IPS-NIHi7 (cell line): ENCODE data around the gene ADNP2.

Experiments used
- DNase-seq: peaks from one replicate; pipeline ENCODE4 v3.0.0; 2012; ENCODE audit warnings: mixed read lengths; ENCODE audit errors: extremely low spot score

The ADNP2 gene

DNA sequence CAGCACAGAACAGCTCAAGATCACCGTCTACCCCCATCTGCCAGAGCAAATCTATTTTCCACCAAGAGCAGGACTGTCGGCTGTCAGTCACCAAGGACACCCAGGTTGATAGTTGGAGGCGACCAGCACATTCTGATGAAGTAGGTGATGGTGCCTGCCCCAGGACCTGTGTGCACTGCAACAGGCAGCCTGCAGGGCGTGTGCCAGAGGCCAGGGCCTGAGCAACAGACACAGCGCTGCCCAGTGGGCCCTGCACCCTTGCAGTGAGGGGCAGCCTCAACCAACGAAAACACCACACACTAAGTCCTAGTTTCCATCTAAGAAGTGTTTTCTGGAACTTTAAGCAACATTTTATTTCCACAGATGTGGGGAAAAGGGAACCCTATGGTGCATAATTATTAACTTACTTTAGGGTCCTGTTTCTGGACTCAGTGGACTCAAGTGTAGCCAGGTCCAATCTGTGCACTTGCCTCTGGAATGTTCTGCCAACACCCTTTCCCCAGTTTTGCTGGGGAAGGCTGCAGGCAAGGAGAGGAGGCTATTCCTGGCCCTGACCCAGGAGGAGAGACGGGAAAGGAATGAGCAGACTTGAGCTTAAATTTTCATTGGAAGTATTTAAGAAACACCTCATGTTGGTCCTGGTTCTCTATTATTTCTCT lies 61.5 kb downstream of the ADNP2 start:
- no peak for DNase-seq

DNA sequence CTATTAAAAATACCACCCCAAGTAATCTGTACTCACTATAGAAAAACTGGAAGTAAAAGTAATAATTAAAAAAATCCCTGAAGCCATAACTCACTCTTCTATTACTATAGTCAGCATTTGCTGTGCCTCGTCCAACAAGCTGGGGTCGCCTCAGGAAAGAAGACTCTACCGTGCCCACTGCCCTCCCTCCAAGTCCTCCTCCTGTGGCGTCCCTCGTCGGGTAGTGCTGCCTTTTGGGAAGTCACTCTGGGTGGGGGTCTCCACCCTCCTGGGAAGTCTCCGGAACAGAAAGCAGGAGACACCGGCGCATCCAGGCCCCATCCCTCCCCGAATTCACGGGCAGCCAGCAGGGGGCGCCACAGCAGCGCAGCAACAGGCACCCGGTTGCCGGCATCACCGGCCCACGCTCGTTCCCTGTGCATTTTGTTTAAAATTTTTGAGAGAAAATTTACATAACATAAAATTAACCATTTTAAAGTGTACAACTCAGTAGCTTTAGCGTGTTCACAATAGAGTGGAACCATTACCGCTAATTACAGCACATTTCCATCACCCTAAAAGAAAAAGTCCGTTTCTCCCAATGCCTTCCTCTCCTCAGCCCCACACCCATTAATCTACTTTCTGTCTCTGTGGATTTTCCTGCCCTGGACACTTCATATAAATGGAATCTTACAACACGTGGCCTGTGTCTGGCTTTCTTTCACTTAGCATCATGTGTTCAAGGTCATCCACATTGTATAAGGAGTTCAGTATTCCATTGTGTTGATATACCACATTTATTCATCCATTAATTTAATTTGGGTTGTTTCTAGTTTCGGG lies 62.2 kb downstream of the ADNP2 start:
- peak; percentile 91 for DNase-seq

DNA sequence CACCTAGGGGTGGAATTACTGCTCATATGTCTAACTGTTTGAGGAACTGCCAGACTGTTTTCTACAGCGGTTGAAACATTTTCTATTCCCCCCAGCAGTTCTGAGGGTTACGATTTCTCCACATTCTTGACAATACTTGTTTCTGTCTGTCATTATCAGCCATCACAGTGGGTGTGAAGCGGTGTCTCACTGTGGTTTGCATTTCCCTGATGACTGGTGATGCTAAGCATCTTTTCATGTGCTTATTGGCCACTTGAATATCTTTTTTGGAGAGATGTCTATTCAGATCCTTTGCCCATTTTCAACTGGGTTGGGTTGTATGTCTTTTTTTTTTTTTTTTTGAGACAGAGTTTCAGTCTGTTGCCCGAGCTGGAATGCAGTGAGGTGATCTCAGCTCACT lies 63.0 kb downstream of the ADNP2 start:
- no peak for DNase-seq

DNA sequence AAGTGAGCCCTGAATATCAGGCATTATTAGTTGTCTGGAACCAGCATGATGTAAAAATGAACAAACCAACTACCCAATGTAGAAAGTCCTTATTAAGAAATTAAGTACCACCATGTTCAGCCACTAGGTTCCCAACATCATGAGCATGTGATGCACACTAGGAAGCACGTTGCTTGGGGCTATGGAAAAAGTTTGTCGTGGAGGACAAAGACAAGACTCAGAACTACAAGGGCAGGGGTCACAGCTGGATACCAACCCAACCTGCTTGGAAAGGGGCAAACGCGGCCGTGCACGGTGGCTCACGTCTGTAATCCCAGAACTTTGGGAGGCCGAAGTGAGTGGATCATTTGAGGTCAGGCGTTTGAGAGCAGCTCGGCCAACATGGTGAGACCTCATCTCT lies 64.0 kb downstream of the ADNP2 start:
- DNase-seq, result no peak

DNA sequence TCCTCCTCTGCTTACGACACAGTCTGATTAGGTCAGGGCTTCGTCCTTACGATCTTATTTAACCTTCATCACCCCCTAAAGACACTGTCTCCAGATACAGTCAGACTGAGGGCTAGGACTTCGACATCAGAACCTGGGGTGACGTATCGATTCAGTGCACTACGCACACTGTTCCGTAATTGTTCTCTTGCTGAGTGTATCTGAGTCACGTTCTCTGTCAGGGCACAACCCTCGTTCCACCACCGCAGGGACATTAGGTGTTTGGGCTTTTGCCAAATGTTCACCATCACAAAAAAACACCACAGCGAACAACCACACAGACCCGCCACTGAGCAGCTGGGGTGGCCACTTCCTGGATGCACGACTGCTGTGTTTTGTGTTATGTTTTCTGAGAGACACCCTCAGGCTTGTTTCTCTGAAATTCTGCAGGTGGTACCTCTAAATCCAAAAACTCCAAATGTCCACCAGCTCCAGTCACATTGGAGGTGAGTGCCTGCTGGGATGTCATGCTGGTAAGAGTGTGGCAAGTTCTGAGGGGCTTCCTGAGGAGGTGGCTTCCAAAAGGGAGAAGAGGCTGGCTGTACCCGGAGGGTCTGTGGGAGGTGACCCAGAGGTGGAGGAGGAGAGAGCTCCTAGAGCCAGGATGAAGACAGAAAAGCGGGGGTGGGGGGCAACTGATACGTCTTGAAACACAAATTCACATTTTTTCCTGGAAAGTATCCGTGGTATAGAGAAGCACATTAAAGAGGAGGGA lies 66.6 kb downstream of the ADNP2 start:
- DNase-seq, result no peak

DNA sequence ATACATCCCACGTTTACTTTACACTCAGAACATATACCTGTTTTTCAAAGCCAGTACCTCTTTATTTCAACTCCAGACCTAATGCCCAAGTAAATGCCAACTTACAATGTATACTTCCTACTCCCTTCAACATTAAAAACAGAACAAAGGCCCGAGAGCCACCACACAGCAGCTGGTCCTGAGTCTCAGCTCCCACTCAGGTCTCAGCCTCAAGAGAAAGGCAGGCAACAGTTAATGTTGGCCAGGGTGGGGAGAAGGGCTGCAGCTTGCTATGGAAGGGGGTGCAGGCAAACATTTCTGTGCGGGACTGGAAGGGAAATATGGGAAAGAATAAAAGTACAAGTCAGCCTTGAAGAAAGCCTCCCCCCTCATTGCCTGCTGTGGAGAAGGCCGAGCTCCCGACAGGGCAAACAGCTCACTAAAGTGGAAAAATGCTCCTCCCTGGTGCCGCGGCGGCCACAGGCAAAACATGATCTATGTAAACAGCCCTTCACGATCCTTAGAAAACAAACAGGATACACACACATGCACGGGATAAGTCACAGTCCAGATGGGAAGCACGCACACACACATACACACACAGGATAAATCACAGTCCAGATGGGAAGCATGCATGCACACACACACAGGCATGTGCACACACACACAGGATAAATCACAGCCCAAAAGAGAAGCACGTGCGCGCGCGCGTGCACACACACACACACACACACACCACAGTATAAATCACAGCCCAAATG lies 67.4 kb downstream of the ADNP2 start:
- DNase-seq, result no peak

DNA sequence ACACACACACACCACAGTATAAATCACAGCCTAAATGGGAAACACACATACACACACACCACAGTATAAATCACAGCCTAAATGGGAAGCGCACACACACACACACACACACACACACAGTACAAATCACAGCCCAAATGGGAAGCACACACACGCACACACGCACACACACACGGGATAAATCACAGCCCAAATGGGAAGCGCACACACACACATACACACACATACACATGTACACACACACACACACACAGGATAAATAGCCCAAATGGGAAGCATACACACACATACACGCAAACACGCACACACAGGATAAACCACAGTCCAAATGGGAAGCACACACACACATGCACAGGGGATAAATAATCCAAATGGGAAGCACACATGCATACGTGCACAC lies 68.1 kb downstream of the ADNP2 start:
- DNase-seq, result no peak

DNA sequence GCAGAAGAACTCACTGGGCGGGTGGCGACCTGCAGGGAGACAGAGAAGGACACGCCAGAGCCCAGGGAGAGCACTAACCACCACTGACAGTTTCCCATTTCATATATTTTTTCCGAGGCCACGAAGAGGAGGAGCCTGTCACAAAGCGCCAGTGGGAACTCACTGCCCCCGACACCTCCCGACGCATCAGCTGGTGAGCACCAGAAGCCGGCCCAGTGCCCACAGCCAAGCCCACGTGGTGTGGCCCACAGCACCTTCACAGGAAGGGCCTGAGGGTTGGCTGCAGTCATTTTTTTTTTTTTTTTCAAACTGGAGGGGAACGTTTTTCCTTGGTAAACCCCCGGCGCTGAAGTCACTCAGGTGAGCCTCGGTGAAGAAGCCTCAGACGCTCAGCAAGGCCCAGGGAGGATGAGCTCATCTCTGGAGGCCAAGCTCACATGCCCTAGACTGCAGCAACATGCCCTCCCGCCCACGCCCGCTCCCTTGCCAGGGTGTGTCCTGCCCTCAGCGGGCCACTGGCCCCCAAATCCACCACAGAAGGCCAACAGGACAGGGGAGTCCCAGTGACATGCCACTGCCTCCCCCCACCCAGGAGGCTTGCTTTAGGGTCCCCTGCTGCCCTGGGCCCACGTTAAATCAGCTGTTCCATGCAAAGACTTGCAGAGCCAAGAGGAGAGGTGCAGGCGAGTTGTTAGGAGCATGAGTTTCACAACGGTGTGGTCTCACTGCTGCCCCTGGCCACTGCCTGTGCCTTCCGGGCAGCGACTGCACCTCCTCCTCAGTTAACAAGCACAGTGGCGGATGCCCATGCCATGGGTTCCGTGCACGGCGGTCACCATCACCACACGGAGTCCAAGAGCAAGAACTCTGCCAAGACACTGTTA lies 70.1 kb downstream of the ADNP2 start:
- no peak for DNase-seq

DNA sequence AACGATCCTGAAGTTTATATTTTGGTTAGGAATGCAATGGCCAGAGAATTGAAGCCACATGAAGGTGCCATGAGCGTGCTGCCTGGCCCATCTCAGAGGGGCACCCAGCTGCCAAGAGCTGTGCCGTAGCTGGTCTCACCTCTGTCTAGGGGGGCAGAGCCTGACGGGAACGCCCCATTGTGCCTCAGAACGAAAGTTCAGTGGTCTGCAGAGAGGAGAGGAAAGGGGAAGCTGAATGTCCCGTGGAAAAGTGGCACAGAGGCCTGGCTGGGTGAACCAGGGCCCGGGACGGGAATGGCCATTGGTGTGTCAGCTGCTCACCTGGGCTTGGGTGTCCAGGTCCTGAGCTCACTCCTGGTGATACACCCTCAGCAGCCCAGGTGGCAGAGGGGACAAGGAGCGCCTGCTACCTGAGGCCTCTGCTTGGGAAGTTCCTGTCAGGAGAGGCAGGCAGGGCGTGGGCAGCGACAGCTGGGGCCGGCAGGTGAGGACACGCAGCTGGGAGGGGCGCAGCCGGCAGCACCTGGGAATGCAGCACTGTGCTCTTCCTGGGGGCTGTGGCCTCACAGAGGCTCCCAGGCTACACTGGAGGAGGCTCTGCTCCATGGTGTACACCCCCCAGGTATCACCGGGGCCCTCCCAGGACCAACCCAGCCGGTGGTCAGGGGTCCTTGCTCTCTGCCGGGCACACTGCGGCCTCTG lies 70.9 kb downstream of the ADNP2 start:
- no peak for DNase-seq

DNA sequence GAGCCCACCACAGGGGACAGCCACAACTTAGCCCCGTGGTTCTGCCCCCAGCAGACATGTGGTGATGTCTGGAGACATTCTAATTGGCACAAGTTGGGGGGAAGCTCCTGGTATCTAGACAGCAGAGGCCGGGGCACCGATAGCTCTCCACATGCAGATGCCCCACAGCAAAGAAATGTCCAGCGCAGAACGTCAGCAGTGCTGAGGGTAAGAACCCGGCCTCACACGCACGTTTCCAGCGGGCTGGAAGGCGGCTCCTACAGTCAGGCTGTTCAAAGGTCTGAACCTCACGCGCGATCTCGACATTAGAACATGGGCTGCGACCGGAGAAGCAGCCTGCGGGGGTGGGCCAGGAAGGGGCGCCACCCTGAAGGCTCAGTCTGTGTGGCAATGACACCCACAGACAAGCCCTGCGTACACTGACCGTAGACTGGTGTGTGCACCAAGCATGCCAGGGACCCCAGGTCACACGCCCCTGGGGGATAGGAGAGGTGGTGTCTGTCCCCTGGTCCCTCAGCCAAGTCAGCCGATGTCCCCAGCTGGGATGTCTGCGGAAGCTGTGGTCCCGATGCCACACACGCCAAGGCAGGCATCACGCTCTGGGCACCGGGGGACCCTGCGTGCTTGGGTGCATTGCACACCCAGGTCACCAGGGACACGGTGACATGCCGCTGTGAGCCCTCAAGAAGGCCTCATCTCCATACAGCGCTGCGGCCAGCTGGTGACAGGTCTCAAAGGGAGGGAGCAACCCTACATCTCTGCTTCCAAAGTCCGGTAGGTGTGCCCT lies 71.9 kb downstream of the ADNP2 start:
- DNase-seq, result no peak

DNA sequence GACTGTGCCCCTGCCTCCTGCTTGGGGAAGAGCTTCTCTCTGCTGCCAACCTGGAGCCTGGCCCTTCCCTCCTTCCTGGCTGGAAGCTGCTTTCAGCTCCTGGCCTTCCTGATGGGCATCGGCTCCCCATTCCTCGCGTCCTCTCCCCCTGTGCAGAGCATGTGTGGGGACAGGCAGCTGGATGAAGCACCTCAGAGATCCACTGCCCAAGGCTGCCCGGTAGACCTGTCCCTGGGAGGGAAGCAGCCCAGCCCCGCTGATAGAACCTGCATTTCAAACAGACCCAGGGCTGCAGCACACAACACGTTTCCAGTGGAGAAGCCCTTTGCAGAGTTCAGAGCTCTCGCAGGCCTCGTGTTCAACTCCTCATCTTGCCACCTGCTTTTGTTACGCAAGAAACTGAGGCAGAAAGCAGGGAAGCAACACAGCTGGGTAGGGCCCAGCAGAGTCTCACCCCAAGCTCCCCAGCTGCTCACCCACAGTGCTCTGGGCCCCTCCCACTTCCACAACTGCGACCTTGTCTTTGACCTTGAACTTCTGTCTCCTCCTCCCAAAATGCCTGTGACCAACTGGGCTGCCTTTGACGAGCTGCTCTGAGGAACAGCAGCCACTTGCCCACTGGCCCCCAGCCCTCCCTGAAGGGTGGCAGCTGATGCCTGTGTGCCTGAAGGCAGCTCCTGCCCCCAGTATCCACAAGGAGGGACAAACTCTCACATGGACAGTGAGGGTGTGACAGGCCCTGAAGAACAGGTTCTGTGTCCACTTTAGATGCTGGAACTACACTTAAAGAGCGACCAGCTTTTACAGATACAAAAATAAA lies 72.8 kb downstream of the ADNP2 start:
- DNase-seq, result no peak

DNA sequence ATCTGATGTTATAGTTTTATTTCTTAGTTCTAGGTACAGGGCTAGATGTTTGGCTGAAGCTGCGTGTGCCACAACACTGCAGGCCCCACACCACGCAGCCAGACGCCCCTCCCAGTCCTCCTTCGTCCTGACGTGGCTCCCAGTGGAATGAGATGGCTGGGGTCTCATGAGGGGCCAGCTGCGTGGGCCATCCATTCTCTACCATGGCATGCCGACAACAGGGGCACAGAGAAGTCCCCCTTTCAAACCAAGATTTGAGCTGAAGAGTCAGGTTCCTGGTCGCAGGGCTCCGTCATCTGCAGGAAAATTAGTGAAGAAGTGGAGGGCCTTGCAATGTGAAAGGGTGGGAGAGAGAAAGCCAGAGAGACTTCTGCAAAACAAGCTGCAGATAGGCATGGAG lies 73.8 kb downstream of the ADNP2 start:
- no peak for DNase-seq

DNA sequence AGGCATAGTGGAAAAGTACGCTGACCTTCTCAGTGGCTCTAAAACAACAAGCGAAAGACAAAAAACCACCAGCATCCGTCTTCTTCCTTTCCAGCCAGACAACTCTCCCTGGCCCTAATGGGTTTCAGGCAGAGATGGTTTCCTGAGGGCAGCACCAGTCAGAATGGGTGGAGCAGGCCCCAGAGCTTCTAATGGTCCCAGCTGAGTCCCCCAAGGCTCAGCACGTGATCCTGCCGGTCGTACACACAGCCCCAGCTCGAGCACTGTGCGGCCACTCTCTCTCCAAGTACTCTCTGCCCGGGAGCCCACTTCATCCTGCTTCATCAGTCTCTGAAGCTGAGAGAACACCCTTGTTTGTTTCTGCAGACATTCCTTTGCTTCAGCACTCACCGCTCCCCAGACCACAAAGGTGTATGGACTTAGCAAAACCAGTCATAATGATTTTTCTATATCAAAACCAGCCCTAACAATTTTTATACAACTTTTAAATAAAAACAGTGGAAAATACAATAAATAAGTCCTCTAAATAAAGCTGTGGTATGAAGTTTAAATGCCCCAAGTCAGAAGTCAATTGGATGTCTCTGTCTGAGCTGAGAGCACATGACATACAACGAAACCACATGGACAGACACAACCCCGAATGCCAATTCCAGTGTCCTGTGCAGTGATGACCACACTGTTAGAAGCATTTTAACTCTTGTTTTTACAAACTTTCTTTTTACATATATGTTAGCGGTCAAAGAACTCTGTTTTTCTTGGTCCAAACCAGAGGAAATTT lies 74.4 kb downstream of the ADNP2 start:
- DNase-seq, result no peak

DNA sequence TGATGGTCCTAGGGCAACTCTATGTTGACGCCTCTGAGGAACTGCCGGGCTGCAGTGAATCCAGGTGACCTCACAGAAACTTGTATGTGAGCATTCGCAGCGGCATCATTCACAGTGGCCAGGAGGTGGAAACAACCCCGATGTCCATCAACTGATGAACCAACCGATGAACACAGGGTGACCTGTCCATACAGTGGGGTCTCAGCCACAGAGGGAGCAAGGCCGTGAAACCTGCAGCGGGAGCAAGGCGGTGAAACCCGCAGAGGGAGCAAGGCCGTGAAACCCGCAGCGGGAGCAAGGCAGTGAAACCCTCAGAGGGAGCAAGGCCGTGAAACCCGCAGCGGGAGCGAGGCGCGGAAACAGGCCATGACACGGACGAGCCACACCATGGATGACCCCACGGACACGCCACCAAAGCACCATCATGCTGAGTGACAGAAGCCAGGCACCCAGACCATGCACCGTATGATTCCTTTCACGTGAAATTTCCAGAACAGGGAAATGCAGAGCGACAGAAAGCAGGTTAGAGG lies 75.2 kb downstream of the ADNP2 start:
- no peak for DNase-seq

DNA sequence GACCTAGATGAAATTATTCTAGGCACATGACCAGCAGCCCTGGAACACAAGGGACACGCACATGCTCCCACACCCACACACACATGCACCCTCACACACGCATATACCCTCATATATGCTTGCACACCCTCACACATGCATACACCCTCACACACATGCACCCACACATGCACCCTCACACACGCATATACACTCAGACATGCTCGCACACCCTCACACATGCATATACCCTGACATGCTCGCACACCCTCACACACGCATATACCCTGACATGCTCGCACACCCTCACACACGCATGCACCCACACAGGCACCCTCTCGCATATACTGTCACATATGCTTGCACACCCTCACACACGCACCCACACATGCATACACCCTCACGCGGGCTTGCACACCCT lies 76.5 kb downstream of the ADNP2 start:
- DNase-seq, result no peak

DNA sequence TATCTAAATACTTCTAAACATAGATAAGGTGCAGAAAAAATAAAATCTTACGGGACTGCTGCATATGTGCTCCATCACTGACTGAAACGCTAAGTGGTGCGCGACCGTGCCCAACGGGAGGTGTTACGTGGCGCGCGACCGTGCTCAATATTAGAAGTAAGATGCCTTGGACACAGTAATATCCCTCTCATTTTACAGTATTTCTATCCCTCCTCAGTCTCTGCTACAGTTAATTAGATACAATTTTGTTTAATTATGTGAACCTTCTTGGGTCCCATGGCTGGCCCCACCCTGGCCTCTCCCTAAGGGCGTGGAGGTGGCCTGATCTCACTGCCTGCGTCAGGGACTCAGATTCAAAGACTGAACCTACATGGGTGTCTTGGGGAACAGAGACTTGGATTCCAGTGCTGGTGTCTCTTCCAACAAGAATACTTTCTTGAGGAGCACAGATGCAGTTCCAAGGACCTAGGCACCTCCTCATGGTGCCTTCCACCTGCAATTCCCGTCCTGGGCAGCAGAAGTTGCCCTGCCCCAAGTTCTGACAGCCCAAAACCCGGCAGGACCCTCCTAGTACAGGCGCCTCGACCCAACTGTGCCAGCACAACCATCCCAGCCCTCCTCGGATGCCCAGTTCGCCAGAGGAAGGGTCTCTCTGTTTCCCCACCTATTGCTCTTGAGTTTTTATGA lies 79.0 kb downstream of the ADNP2 start:
- no peak for DNase-seq
